Liver (tissue), 9 donors: ENCODE data around the gene MYO9A. TPM values are rescaled to one million over a fixed set of nuclear protein-coding genes. Genes with fewer than 3 reads are reported as not detected.

Experiments
- DNase-seq: peaks from one replicate; pipeline ENCODE4 v3.0.0-alpha.2; 2017; ENCODE audit warnings: low spot score
- H3K27ac ChIP-seq, 2 donors: one replicate each; pipeline ENCODE4 v1.7.0; 2013; ENCODE audit warnings: inconsistent platforms in 2 of 2, low read length in 2 of 2, control low read depth in 1 of 2, low read depth in 1 of 2, mild to moderate bottlenecking in 1 of 2
- H3K27me3 ChIP-seq, 4 donors: one replicate each; pipeline versions ENCODE4 v1.6.1 to v1.7.0; 2013; ENCODE audit warnings: low read length in 3 of 4, inconsistent platforms in 1 of 4, mild to moderate bottlenecking in 1 of 4, moderate library complexity in 1 of 4; ENCODE audit not compliant: control insufficient read depth in 4 of 4, insufficient read depth in 4 of 4
- H3K36me3 ChIP-seq, 4 donors: one replicate each; pipeline versions ENCODE4 v1.6.1 to v1.7.0; 2013; ENCODE audit warnings: low read length in 3 of 4, mild to moderate bottlenecking in 3 of 4, low read depth in 1 of 4, moderate library complexity in 1 of 4; ENCODE audit not compliant: control insufficient read depth in 4 of 4, insufficient read depth in 3 of 4
- H3K4me1 ChIP-seq, 4 donors: one replicate each; pipeline versions ENCODE4 v1.6.1 to v1.7.0; 2013; ENCODE audit warnings: low read length in 3 of 4, mild to moderate bottlenecking in 3 of 4, moderate library complexity in 1 of 4; ENCODE audit not compliant: control insufficient read depth in 4 of 4, insufficient read depth in 4 of 4
- H3K4me3 ChIP-seq, 3 donors: one replicate each; pipeline versions ENCODE4 v1.6.1 to v1.7.0; 2013; ENCODE audit warnings: low read length in 3 of 3, control low read depth in 1 of 3, low read depth in 1 of 3, mild to moderate bottlenecking in 1 of 3
- H3K9ac ChIP-seq, 2 donors: one replicate each; pipeline ENCODE4 v1.7.0; 2013; ENCODE audit warnings: low read length in 2 of 2, mild to moderate bottlenecking in 2 of 2, moderate library complexity in 2 of 2, control low read depth in 1 of 2, low read depth in 1 of 2
- H3K9me3 ChIP-seq, 4 donors: one replicate each; pipeline versions ENCODE4 v1.6.1 to v1.7.0; 2013; ENCODE audit warnings: low read length in 3 of 4; ENCODE audit not compliant: control insufficient read depth in 4 of 4
- EGR1 ChIP-seq, 2 donors: IDR thresholded peaks; 2 replicates each; pipeline ENCODE4 v1.6.1; 2016 to 2018; ENCODE audit warnings: antibody characterized with exemption in 2 of 2, low read depth in 2 of 2
- FOXA2 ChIP-seq: IDR thresholded peaks from 2 replicates; pipeline ENCODE4 v1.6.1; 2016; ENCODE audit warnings: antibody characterized with exemption
- GABPA ChIP-seq, 2 donors: IDR thresholded peaks in 1 of 2; conservative IDR thresholded peaks in 1 of 2; 2 replicates each; pipeline ENCODE4 v1.6.1; 2016; ENCODE audit warnings: antibody characterized with exemption in 2 of 2, mild to moderate bottlenecking in 1 of 2, moderate library complexity in 1 of 2
- HNF4A ChIP-seq, 2 donors: conservative IDR thresholded peaks; 2 replicates each; pipeline ENCODE4 v1.6.1; 2016; ENCODE audit warnings: antibody characterized with exemption in 2 of 2, mild to moderate bottlenecking in 2 of 2
- JUND ChIP-seq, 2 donors: IDR thresholded peaks; 2 replicates each; pipeline ENCODE4 v1.6.1; 2016; ENCODE audit warnings: antibody characterized with exemption in 2 of 2
- MAX ChIP-seq: IDR thresholded peaks from 2 replicates; pipeline ENCODE4 v1.6.1; 2016; ENCODE audit warnings: antibody characterized with exemption
- NR2F2 ChIP-seq: IDR thresholded peaks from 2 replicates; pipeline ENCODE4 v1.6.1; 2016; ENCODE audit warnings: antibody characterized with exemption
- RAD21 ChIP-seq, 2 donors: IDR thresholded peaks; 2 replicates each; pipeline ENCODE4 v1.6.1; 2016; ENCODE audit warnings: antibody characterized with exemption in 2 of 2, mild to moderate bottlenecking in 2 of 2
- RXRA ChIP-seq, 2 donors: IDR thresholded peaks; 2 replicates each; pipeline ENCODE4 v1.6.1; 2017 to 2018; ENCODE audit warnings: antibody characterized with exemption in 2 of 2, mild to moderate bottlenecking in 1 of 2
- SP1 ChIP-seq: IDR thresholded peaks from 2 replicates; pipeline ENCODE4 v1.6.1; 2018; ENCODE audit warnings: antibody characterized with exemption, mild to moderate bottlenecking
- TAF1 ChIP-seq: conservative IDR thresholded peaks from 2 replicates; pipeline ENCODE4 v1.6.1; 2016; ENCODE audit warnings: antibody characterized with exemption, mild to moderate bottlenecking
- YY1 ChIP-seq: IDR thresholded peaks from 2 replicates; pipeline ENCODE4 v1.6.1; 2016; ENCODE audit warnings: antibody characterized with exemption, mild to moderate bottlenecking
- ZBTB33 ChIP-seq: IDR thresholded peaks from 2 replicates; pipeline ENCODE4 v1.6.1; 2016; ENCODE audit warnings: antibody characterized with exemption
- WGBS: extraction: QIAGEN DNeasy Blood & Tissue Kit; methylation state at CpG from one replicate; pipeline ENCODE4 v1.1.7; 2013; 5-methylcytosine and 5-hydroxymethylcytosine counted together
- polyA plus RNA-seq, 2 donors: library from polyadenylated mRNA; stranded (reverse) in 1 of 2; unstranded in 1 of 2; fragments of 200-250 nt in 1 of 2; fragments of >200 nt in 1 of 2; fragmentation: Nextera tagmentation in 1 of 2; extraction: Ambion mirVana in 1 of 2; gene quantifications; one replicate each; pipeline versions ENCODE4 v1.2.1 to v1.2.3, GENCODE V29; 2013 to 2015
- total RNA-seq, 2 donors: library from RNA; depleted of rRNA; stranded (reverse); fragments of >200 nt; gene quantifications; one replicate each; pipeline ENCODE4 v1.2.3, GENCODE V29; 2014
- TF ChIP-seq, protein P1 (sequence below): IDR thresholded peaks from 2 replicates; pipeline ENCODE4 v1.6.1; 2016; ENCODE audit warnings: antibody characterized with exemption
- TF ChIP-seq, protein P2 (sequence below): fragments of 150-350 bp; IDR thresholded peaks from 2 replicates; pipeline ENCODE4 v1.5.1; 2017; ENCODE audit warnings: improper control_type of control experiment, low read depth, low read length; ENCODE audit not compliant: missing input control
- TF ChIP-seq, protein P3 (sequence below): IDR thresholded peaks from 2 replicates; pipeline ENCODE4 v1.6.1; 2016; ENCODE audit warnings: antibody characterized with exemption, mild to moderate bottlenecking
- donor health status: healthy.
- donor health status: healthy.
- donor health status: healthy.
- donor health status: healthy.
- donor health status: healthy.

MYO9A gene
- total and polyA plus RNA-seq, 4 donors: 1.4 to 14.9 (median 8.4) TPM

GRCh38 chr15:71888797-71889196 is 229.2 kb downstream of the MYO9A start:
- Histone ChIP-seq H3K27ac (no peak overlapping the region), H3K9me3 (no peaks in the 10 kb centered on the region), H3K4me3 (no peak overlapping the region), H3K27me3 (no peaks in the 10 kb centered on the region), H3K4me1 (no peaks in the 10 kb centered on the region), H3K9ac (no peak overlapping the region), H3K36me3 (peaks cover 0 to 5% (median 0%) of the 10 kb centered on the region in 4 donors)
- WGBS: 96% methylated on average over 1 of the region's 1 CpG
- no peak for DNase-seq
- no peak for TF ChIP-seq GABPA (IDR thresholded peaks at IDR 0.05 in 1 of 2, conservative IDR thresholded peaks at IDR 0.05 in 1 of 2)
- no peak for TF ChIP-seq RAD21 (IDR thresholded peaks at IDR 0.05)
- no peak for TF ChIP-seq MAX
- no peak for TF ChIP-seq NR2F2
- TF ChIP-seq HNF4A (conservative IDR thresholded peaks at IDR 0.05): no peak

- DNase-seq: no peak
- Histone ChIP-seq H3K9me3 (no peaks in the 10 kb centered on the region), H3K9ac (no peak overlapping the region), H3K27ac (no peak overlapping the region), H3K4me1 (no peaks in the 10 kb centered on the region), H3K27me3 (no peaks in the 10 kb centered on the region), H3K4me3 (no peak overlapping the region), H3K36me3 (peaks cover 0 to 11% (median 4%) of the 10 kb centered on the region in 4 donors)
- TF ChIP-seq RXRA (IDR thresholded peaks at IDR 0.05) (no peak), SP1 (no peak), JUND (IDR thresholded peaks at IDR 0.05) (no peak), NR2F2 (no peak), GABPA (IDR thresholded peaks at IDR 0.05 in 1 of 2, conservative IDR thresholded peaks at IDR 0.05 in 1 of 2) (no peak), MAX (no peak), HNF4A (conservative IDR thresholded peaks at IDR 0.05) (no peak), YY1 (no peak), TAF1 (no peak), ZBTB33 (no peak)
- TF ChIP-seq, protein P1, sequence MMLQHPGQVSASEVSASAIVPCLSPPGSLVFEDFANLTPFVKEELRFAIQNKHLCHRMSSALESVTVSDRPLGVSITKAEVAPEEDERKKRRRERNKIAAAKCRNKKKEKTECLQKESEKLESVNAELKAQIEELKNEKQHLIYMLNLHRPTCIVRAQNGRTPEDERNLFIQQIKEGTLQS: no peak
- TF ChIP-seq, protein P2, sequence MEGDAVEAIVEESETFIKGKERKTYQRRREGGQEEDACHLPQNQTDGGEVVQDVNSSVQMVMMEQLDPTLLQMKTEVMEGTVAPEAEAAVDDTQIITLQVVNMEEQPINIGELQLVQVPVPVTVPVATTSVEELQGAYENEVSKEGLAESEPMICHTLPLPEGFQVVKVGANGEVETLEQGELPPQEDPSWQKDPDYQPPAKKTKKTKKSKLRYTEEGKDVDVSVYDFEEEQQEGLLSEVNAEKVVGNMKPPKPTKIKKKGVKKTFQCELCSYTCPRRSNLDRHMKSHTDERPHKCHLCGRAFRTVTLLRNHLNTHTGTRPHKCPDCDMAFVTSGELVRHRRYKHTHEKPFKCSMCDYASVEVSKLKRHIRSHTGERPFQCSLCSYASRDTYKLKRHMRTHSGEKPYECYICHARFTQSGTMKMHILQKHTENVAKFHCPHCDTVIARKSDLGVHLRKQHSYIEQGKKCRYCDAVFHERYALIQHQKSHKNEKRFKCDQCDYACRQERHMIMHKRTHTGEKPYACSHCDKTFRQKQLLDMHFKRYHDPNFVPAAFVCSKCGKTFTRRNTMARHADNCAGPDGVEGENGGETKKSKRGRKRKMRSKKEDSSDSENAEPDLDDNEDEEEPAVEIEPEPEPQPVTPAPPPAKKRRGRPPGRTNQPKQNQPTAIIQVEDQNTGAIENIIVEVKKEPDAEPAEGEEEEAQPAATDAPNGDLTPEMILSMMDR: no peak
- whole genome bisulfite sequencing: 97% methylated on average over 6 of the region's 6 CpGs
These were observed 232.6 kb downstream of the MYO9A start for GRCh38 chr15:71885390-71885789.

DNA sequence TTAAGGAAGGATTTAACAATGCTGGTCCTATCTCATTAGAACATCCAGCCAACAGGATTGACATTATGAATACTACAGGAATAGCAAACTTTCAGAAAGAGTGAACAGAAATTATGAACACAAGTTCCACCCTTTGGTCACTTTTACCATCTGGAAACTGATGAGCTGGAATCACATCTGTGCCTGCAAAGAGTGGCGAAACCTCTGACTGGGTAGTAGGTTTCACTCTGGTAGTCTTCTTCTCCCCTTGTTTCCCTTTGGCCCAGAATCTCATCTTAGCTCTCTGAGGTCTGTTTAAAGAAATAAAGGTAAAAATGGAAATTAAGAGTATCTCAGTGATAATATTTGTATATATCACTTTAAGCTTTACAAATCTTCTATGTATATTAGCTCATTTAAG is 234.5 kb downstream of the MYO9A start:
- TF ChIP-seq EGR1 (IDR thresholded peaks at IDR 0.05; ENCODE audit: low read depth in 2 of 2): no peak
- TF ChIP-seq FOXA2: no peak
- no peak for TF ChIP-seq YY1
- TF ChIP-seq, protein P3, sequence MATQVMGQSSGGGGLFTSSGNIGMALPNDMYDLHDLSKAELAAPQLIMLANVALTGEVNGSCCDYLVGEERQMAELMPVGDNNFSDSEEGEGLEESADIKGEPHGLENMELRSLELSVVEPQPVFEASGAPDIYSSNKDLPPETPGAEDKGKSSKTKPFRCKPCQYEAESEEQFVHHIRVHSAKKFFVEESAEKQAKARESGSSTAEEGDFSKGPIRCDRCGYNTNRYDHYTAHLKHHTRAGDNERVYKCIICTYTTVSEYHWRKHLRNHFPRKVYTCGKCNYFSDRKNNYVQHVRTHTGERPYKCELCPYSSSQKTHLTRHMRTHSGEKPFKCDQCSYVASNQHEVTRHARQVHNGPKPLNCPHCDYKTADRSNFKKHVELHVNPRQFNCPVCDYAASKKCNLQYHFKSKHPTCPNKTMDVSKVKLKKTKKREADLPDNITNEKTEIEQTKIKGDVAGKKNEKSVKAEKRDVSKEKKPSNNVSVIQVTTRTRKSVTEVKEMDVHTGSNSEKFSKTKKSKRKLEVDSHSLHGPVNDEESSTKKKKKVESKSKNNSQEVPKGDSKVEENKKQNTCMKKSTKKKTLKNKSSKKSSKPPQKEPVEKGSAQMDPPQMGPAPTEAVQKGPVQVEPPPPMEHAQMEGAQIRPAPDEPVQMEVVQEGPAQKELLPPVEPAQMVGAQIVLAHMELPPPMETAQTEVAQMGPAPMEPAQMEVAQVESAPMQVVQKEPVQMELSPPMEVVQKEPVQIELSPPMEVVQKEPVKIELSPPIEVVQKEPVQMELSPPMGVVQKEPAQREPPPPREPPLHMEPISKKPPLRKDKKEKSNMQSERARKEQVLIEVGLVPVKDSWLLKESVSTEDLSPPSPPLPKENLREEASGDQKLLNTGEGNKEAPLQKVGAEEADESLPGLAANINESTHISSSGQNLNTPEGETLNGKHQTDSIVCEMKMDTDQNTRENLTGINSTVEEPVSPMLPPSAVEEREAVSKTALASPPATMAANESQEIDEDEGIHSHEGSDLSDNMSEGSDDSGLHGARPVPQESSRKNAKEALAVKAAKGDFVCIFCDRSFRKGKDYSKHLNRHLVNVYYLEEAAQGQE: no peak
- TF ChIP-seq TAF1: no peak
- TF ChIP-seq MAX: no peak
- TF ChIP-seq HNF4A (conservative IDR thresholded peaks at IDR 0.05): no peak
- TF ChIP-seq JUND (IDR thresholded peaks at IDR 0.05): no peak
- TF ChIP-seq, protein P2: no peak
- no peak for TF ChIP-seq NR2F2
- no peaks in the 10 kb centered on the region for H3K4me1 ChIP-seq
- H3K27me3 ChIP-seq: no peaks in the 10 kb centered on the region
- H3K9me3 ChIP-seq: no peaks in the 10 kb centered on the region
- no peak overlapping the region for H3K4me3 ChIP-seq
- WGBS: 99% methylated on average over 1 of the region's 1 CpG
- peaks cover 2 to 20% (median 7%) of the 10 kb centered on the region in 4 donors for H3K36me3 ChIP-seq
- H3K9ac ChIP-seq: no peak overlapping the region
- no peak overlapping the region for H3K27ac ChIP-seq
- no peak for DNase-seq
